ENCODE measurements around the gene TRIM65.

Gene TRIM65

GRCh38 chr17:75891605-75892555 is 4.9 kb downstream of the TRIM65 start:
- no peak overlapping the region for H3K9ac ChIP-seq (ENCODE audit: low read length)
- H2BK5ac ChIP-seq (ENCODE audit: low read depth, low read length, poor library complexity, severe bottlenecking), result no peak overlapping the region
- no peak overlapping the region for H2AK5ac ChIP-seq (ENCODE audit: low read length, severe bottlenecking)
- no peak for DNase-seq
- H2AFZ ChIP-seq (ENCODE audit: low read depth, low read length), result no peak overlapping the region
- H2BK15ac ChIP-seq (ENCODE audit: low read depth, poor library complexity, severe bottlenecking), result no peak overlapping the region
- H3K27me3 ChIP-seq (ENCODE audit: control insufficient read depth in 1 of 2, insufficient read depth in 1 of 2, low read length in 2 of 2), result no peaks in the 10 kb centered on the region
- peaks cover 22% of the 10 kb centered on the region for H3K79me1 ChIP-seq (replicated peaks; ENCODE audit: low read length, poor library complexity, severe bottlenecking)
- peak overlapping the region in 1 of 2 experiments; percentile 76 for H3K14ac ChIP-seq (ENCODE audit: low read length in 2 of 2)
- peak overlapping the region; percentile 2 for H4K91ac ChIP-seq (ENCODE audit: low read length)
- no peaks in the 10 kb centered on the region for H3K9me3 ChIP-seq (ENCODE audit: control insufficient read depth, low read length)
- no peak overlapping the region for H2BK120ac ChIP-seq (ENCODE audit: low read depth, low read length)
- no peak overlapping the region for H4K8ac ChIP-seq (ENCODE audit: low read length)
- WGBS, result 93% methylated on average over 31 of the region's 32 CpGs
- no peak overlapping the region for H3K27ac ChIP-seq (ENCODE audit: low read length, poor library complexity, severe bottlenecking)
- H3K18ac ChIP-seq (ENCODE audit: low read depth in 1 of 2, low read length in 2 of 2), result no peak overlapping the region
- H3K36me3 ChIP-seq (ENCODE audit: control insufficient read depth in 1 of 2, insufficient read depth in 2 of 2, low read depth in 1 of 2, low read length in 2 of 2), result peaks cover 32 to 37% of the 10 kb centered on the region in 2 experiments
- peaks cover 24% of the 10 kb centered on the region for H3K4me1 ChIP-seq (ENCODE audit: control insufficient read depth, insufficient read depth, low read depth, low read length)
- no peak overlapping the region for H3K4me2 ChIP-seq (ENCODE audit: low read length, poor library complexity, severe bottlenecking)
- no peak overlapping the region for H3K4me3 ChIP-seq (ENCODE audit: insufficient read depth in 1 of 2, low read depth in 1 of 2, low read length in 2 of 2)
- H2BK12ac ChIP-seq (ENCODE audit: low read length in 2 of 2), result no peak overlapping the region
- no peak overlapping the region for H3K23ac ChIP-seq (ENCODE audit: low read length in 2 of 2)
- no peak overlapping the region for H3K4ac ChIP-seq (ENCODE audit: low read depth in 1 of 2, low read length in 2 of 2)

DNA sequence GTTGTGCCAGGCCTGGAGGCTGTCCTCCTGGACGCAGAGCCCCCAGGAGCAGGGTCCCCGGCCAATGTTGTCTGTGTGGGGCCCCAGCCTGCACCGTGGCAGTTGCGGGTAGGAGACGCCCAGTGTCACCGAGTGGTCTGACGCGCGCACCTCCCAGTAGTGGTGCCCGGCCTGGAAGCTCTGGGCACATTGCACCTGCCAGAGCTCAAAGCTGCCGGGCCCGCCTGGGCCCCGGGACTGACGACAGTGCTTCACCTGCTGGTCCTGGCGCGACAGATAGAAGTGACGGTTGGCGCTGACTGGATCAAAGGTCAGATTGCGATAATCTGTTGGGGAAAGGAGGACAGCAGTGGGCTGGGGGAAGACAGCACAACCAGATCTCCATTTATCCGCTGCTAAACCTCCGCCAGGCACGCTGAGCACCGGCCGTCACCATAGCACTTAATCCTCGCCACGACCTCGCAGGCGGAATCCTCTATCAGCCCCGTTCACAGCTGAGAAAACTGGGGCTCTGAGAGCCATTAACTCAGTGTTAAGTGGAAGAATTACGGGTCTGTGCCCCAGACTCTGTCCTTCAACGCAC is 5.6 kb downstream of the TRIM65 start:
- H2BK12ac ChIP-seq (ENCODE audit: low read length in 2 of 2), result no peak overlapping the region
- H3K9me3 ChIP-seq (ENCODE audit: control insufficient read depth, low read length), result no peaks in the 10 kb centered on the region
- peaks cover 32 to 37% of the 10 kb centered on the region in 2 experiments for H3K36me3 ChIP-seq (ENCODE audit: control insufficient read depth in 1 of 2, insufficient read depth in 2 of 2, low read depth in 1 of 2, low read length in 2 of 2)
- no peak overlapping the region for H3K27ac ChIP-seq (ENCODE audit: low read length, poor library complexity, severe bottlenecking)
- H3K4ac ChIP-seq (ENCODE audit: low read depth in 1 of 2, low read length in 2 of 2), result no peak overlapping the region
- H3K4me2 ChIP-seq (ENCODE audit: low read length, poor library complexity, severe bottlenecking), result no peak overlapping the region
- H4K91ac ChIP-seq (ENCODE audit: low read length), result peak overlapping the region; percentile 2
- peak overlapping the region; percentile 21 for H4K8ac ChIP-seq (ENCODE audit: low read length)
- H3K23ac ChIP-seq (ENCODE audit: low read length in 2 of 2), result no peak overlapping the region
- H3K27me3 ChIP-seq (ENCODE audit: control insufficient read depth in 1 of 2, insufficient read depth in 1 of 2, low read length in 2 of 2), result no peaks in the 10 kb centered on the region
- peaks cover 22% of the 10 kb centered on the region for H3K79me1 ChIP-seq (replicated peaks; ENCODE audit: low read length, poor library complexity, severe bottlenecking)
- H3K14ac ChIP-seq (ENCODE audit: low read length in 2 of 2), result peak overlapping the region in 1 of 2 experiments; percentile 76
- H3K4me1 ChIP-seq (ENCODE audit: control insufficient read depth, insufficient read depth, low read depth, low read length), result peaks cover 24% of the 10 kb centered on the region
- no peak overlapping the region for H2BK15ac ChIP-seq (ENCODE audit: low read depth, poor library complexity, severe bottlenecking)
- no peak for DNase-seq
- H3K4me3 ChIP-seq (ENCODE audit: insufficient read depth in 1 of 2, low read depth in 1 of 2, low read length in 2 of 2), result no peak overlapping the region
- 98% methylated on average over 31 of the region's 31 CpGs for WGBS
- H2BK5ac ChIP-seq (ENCODE audit: low read depth, low read length, poor library complexity, severe bottlenecking), result no peak overlapping the region
- no peak overlapping the region for H3K18ac ChIP-seq (ENCODE audit: low read depth in 1 of 2, low read length in 2 of 2)
- H2AFZ ChIP-seq (ENCODE audit: low read depth, low read length), result no peak overlapping the region
- no peak overlapping the region for H2AK5ac ChIP-seq (ENCODE audit: low read length, severe bottlenecking)
- no peak overlapping the region for H2BK120ac ChIP-seq (ENCODE audit: low read depth, low read length)
- no peak overlapping the region for H3K9ac ChIP-seq (ENCODE audit: low read length)

DNA sequence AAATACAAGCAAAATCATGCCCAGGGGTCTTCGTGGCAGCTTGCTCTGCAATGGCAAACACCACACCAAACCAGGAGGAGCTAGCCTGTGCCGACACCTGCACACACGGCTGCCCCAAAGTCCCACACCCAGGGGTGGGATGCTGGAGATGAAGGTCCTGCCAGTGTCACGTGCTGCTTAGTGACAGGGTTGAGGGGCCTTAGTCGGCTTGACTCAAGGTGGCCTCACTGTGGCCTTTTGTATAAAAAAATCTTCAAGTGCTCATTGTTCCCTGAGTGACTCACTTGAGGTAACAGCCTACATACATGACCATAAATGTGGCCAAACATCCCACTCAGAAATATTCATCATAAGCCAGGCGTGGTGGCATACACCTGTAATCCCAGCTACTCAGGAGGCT is 7.3 kb downstream of the TRIM65 start:
- H3K18ac ChIP-seq (ENCODE audit: low read depth in 1 of 2, low read length in 2 of 2), result no peak overlapping the region
- no peak overlapping the region for H4K8ac ChIP-seq (ENCODE audit: low read length)
- no peak overlapping the region for H3K9ac ChIP-seq (ENCODE audit: low read length)
- H3K27me3 ChIP-seq (ENCODE audit: control insufficient read depth in 1 of 2, insufficient read depth in 1 of 2, low read length in 2 of 2), result no peaks in the 10 kb centered on the region
- no peak overlapping the region for H3K4me3 ChIP-seq (ENCODE audit: insufficient read depth in 1 of 2, low read depth in 1 of 2, low read length in 2 of 2)
- no peak overlapping the region for H3K14ac ChIP-seq (ENCODE audit: low read length in 2 of 2)
- no peak overlapping the region for H4K91ac ChIP-seq (ENCODE audit: low read length)
- no peak overlapping the region for H3K4ac ChIP-seq (ENCODE audit: low read depth in 1 of 2, low read length in 2 of 2)
- peak overlapping the region; percentile 34 for H2BK120ac ChIP-seq (ENCODE audit: low read depth, low read length)
- peaks cover 32 to 37% of the 10 kb centered on the region in 2 experiments for H3K36me3 ChIP-seq (ENCODE audit: control insufficient read depth in 1 of 2, insufficient read depth in 2 of 2, low read depth in 1 of 2, low read length in 2 of 2)
- no peak overlapping the region for H3K4me2 ChIP-seq (ENCODE audit: low read length, poor library complexity, severe bottlenecking)
- H3K79me1 ChIP-seq (replicated peaks; ENCODE audit: low read length, poor library complexity, severe bottlenecking), result peaks cover 11% of the 10 kb centered on the region
- H3K9me3 ChIP-seq (ENCODE audit: control insufficient read depth, low read length), result no peaks in the 10 kb centered on the region
- H2AFZ ChIP-seq (ENCODE audit: low read depth, low read length), result no peak overlapping the region
- no peak overlapping the region for H2BK15ac ChIP-seq (ENCODE audit: low read depth, poor library complexity, severe bottlenecking)
- no peak overlapping the region for H3K27ac ChIP-seq (ENCODE audit: low read length, poor library complexity, severe bottlenecking)
- no peak overlapping the region for H2BK12ac ChIP-seq (ENCODE audit: low read length in 2 of 2)
- peaks cover 12% of the 10 kb centered on the region for H3K4me1 ChIP-seq (ENCODE audit: control insufficient read depth, insufficient read depth, low read depth, low read length)
- no peak overlapping the region for H2BK5ac ChIP-seq (ENCODE audit: low read depth, low read length, poor library complexity, severe bottlenecking)
- WGBS, result 89% methylated on average over 6 of the region's 6 CpGs
- H3K23ac ChIP-seq (ENCODE audit: low read length in 2 of 2), result no peak overlapping the region
- H2AK5ac ChIP-seq (ENCODE audit: low read length, severe bottlenecking), result no peak overlapping the region
- no peak for DNase-seq

DNA sequence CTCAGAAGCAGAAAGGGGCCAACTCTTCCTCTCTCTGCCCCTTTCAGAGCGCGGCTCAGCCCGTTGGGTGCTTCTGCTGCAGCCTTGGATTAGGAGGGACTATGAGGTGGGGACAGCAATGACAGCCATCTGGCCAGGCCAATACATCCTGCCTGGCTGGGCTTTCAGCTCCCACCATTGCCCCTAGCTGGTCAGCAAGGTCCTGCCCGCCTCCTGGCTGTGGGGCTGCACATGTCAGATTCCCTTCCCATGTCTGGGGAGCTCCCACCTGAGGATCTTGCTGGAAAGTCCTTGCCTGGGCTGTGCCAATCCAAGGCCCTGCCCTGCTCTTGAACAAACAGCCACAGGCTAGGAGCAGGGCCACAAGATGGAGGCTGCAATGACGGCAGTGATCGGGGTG is 8.3 kb downstream of the TRIM65 start:
- no peak overlapping the region for H3K18ac ChIP-seq (ENCODE audit: low read depth in 1 of 2, low read length in 2 of 2)

More for the DNA sequence above, 8.3 kb downstream of the TRIM65 start:
- Histone ChIP-seq H3K4me1 (ENCODE audit: control insufficient read depth, insufficient read depth, low read depth, low read length) (peaks cover 9% of the 10 kb centered on the region), H3K79me1 (replicated peaks; ENCODE audit: low read length, poor library complexity, severe bottlenecking) (peaks cover 10% of the 10 kb centered on the region), H2BK120ac (ENCODE audit: low read depth, low read length) (no peak overlapping the region), H4K8ac (ENCODE audit: low read length) (no peak overlapping the region), H3K4me3 (ENCODE audit: insufficient read depth in 1 of 2, low read depth in 1 of 2, low read length in 2 of 2) (no peak overlapping the region), H3K14ac (ENCODE audit: low read length in 2 of 2) (no peak overlapping the region), H3K27ac (ENCODE audit: low read length, poor library complexity, severe bottlenecking) (no peak overlapping the region), H3K9me3 (ENCODE audit: control insufficient read depth, low read length) (no peaks in the 10 kb centered on the region), H3K4ac (ENCODE audit: low read depth in 1 of 2, low read length in 2 of 2) (no peak overlapping the region), H3K4me2 (ENCODE audit: low read length, poor library complexity, severe bottlenecking) (no peak overlapping the region), H3K9ac (ENCODE audit: low read length) (no peak overlapping the region), H2BK15ac (ENCODE audit: low read depth, poor library complexity, severe bottlenecking) (no peak overlapping the region), H4K91ac (ENCODE audit: low read length) (no peak overlapping the region), H2AFZ (ENCODE audit: low read depth, low read length) (no peak overlapping the region), H2BK5ac (ENCODE audit: low read depth, low read length, poor library complexity, severe bottlenecking) (no peak overlapping the region), H3K27me3 (ENCODE audit: control insufficient read depth in 1 of 2, insufficient read depth in 1 of 2, low read length in 2 of 2) (no peaks in the 10 kb centered on the region), H3K23ac (ENCODE audit: low read length in 2 of 2) (no peak overlapping the region), H2AK5ac (ENCODE audit: low read length, severe bottlenecking) (peak overlapping the region; percentile 46), H2BK12ac (ENCODE audit: low read length in 2 of 2) (no peak overlapping the region), H3K36me3 (ENCODE audit: control insufficient read depth in 1 of 2, insufficient read depth in 2 of 2, low read depth in 1 of 2, low read length in 2 of 2) (peaks cover 32 to 37% of the 10 kb centered on the region in 2 experiments)
- no peak for DNase-seq
- WGBS, result 94% methylated on average over 3 of the region's 6 CpGs
